GM12878 (cell line): Measurements from ENCODE around the gene VIT. TPM values are rescaled to one million over a fixed set of nuclear protein-coding genes. Genes with fewer than 3 reads are reported as not detected.

ENCODE experiments used
- ATAC-seq: fragments of 200-7000 bp; cut with Tn5 transposase; 3 replicates; pipeline ENCODE4 v1.9.1; 2020; ENCODE audit warnings: mild to moderate bottlenecking, moderate library complexity
- BruUV-seq: library from RNA; stranded (reverse); fragments of 400-500 nt; replicated peaks from 2 replicates; lab custom pipeline; 2021; lab: Mats Ljungman, UMichigan
- CTCF ChIA-PET: fragments of 300-600 bp; sonication (Branson Sonifier 250); formaldehyde crosslinking; extraction: SDS; loops from one replicate; lab custom pipeline; 2021; ENCODE audit warnings: inconsistent platforms; lab: Yijun Ruan, JAX
- POLR2A ChIA-PET: fragments of 350-600 bp; formaldehyde crosslinking; extraction: SDS; loops from one replicate; lab custom pipeline; 2021; ENCODE audit warnings: inconsistent platforms; lab: Charles Lee
- RAD21 ChIA-PET: fragments of 300-600 bp; sonication (Branson Sonifier 250); formaldehyde crosslinking; loops from one replicate; lab custom pipeline; 2023; ENCODE audit warnings: antibody characterized with exemption; ENCODE audit not compliant: unreplicated experiment; lab: Charles Lee
- SMC1A ChIA-PET: fragments of 300-600 bp; sonication (Branson Sonifier 250); formaldehyde crosslinking; loops from one replicate; lab custom pipeline; 2023; ENCODE audit not compliant: unreplicated experiment, uncharacterized antibody; lab: Charles Lee
- DNase-seq: peaks from one replicate; pipeline ENCODE4 v3.0.0-alpha.2; 2011; ENCODE audit warnings: low read depth, low spot score
- FAIRE-seq: peaks from 3 replicates; lab custom pipeline; 2011; peaks lifted over from hg19 to GRCh38; lab: Jason Lieb, UNC
- H2AFZ ChIP-seq: 2 replicates; pipeline ENCODE4 v1.6.0; 2011; ENCODE audit warnings: low read depth, low read length, control low read depth; ENCODE audit not compliant: control insufficient read depth
- H3K27ac ChIP-seq: 2 replicates; pipeline ENCODE4 v1.5.1; 2011; ENCODE audit warnings: control low read depth; ENCODE audit not compliant: control insufficient read depth, insufficient read depth
- H3K27me3 ChIP-seq, 2 experiments: replicated peaks in 1 of 2; 2 replicates each; pipeline versions ENCODE4 v1.6.0 to v1.6.1; 2011; ENCODE audit warnings: low read length in 1 of 2; ENCODE audit not compliant: control insufficient read depth in 2 of 2, insufficient read depth in 2 of 2
- H3K36me3 ChIP-seq, 2 experiments: 2 replicates each; pipeline ENCODE4 v1.5.1; 2011; ENCODE audit warnings: low read length in 1 of 2; ENCODE audit not compliant: control insufficient read depth in 2 of 2, insufficient read depth in 2 of 2
- H3K4me1 ChIP-seq: 2 replicates; pipeline ENCODE4 v1.6.1; 2011; ENCODE audit warnings: mild to moderate bottlenecking, low read length, moderate library complexity, mixed read lengths; ENCODE audit not compliant: control insufficient read depth, insufficient read depth
- H3K4me2 ChIP-seq: 2 replicates; pipeline ENCODE4 v1.6.0; 2011; ENCODE audit warnings: control low read depth; ENCODE audit not compliant: control insufficient read depth, insufficient read depth
- H3K4me3 ChIP-seq: fragments of 200-600 bp; sonication (generic); 2 replicates; pipeline ENCODE4 v1.5.1; 2016
- H3K79me2 ChIP-seq: 2 replicates; pipeline ENCODE4 v1.6.0; 2011; ENCODE audit warnings: low read length; ENCODE audit not compliant: control insufficient read depth, insufficient read depth
- H3K9ac ChIP-seq: 2 replicates; pipeline ENCODE4 v1.8.0; 2011; ENCODE audit warnings: low read length, control low read depth, mixed read lengths; ENCODE audit not compliant: control insufficient read depth, insufficient read depth
- H3K9me3 ChIP-seq: replicated peaks from 3 replicates; pipeline ENCODE4 v1.5.1; 2011; ENCODE audit warnings: mild to moderate bottlenecking, low read length; ENCODE audit not compliant: control insufficient read depth, insufficient read depth
- H4K20me1 ChIP-seq: 2 replicates; pipeline ENCODE4 v1.6.0; 2011; ENCODE audit not compliant: control insufficient read depth, insufficient read depth
- ATF7 ChIP-seq: fragments of 450-650 bp; IDR thresholded peaks from 2 replicates; pipeline ENCODE4 v1.6.1; 2016; ENCODE audit warnings: low read depth, mild to moderate bottlenecking
- BCL11A ChIP-seq: IDR thresholded peaks from 2 replicates; pipeline ENCODE4 v1.6.1; 2011; ENCODE audit warnings: low read depth, low read length
- BMI1 ChIP-seq: fragments of 450-650 bp; IDR thresholded peaks from 2 replicates; pipeline ENCODE4 v1.6.1; 2016; ENCODE audit warnings: mild to moderate bottlenecking, moderate library complexity, borderline replicate concordance
- EED ChIP-seq: sonication (generic); IDR thresholded peaks from 2 replicates; pipeline ENCODE4 v1.6.1; 2016; ENCODE audit warnings: antibody characterized with exemption, low read depth
- ESRRA ChIP-seq: IDR thresholded peaks from 2 replicates; pipeline ENCODE4 v1.6.1; 2012; ENCODE audit warnings: mild to moderate bottlenecking, low read length, improper control_type of control experiment
- FOXK2 ChIP-seq: fragments of 450-650 bp; IDR thresholded peaks from 2 replicates; pipeline ENCODE4 v1.6.1; 2017; ENCODE audit warnings: mild to moderate bottlenecking, moderate library complexity
- GABPA ChIP-seq: IDR thresholded peaks from 2 replicates; pipeline ENCODE4 v1.6.1; 2014; ENCODE audit warnings: antibody characterized with exemption, low read depth, mild to moderate bottlenecking, inconsistent platforms
- HDAC6 ChIP-seq: fragments of 200-600 bp; sonication (generic); IDR thresholded peaks from one replicate; pipeline ENCODE4 v1.8.0; 2017; ENCODE audit warnings: antibody characterized with exemption; ENCODE audit not compliant: unreplicated experiment
- JUNB ChIP-seq: IDR thresholded peaks from 2 replicates; pipeline ENCODE4 v1.6.1; 2016; ENCODE audit warnings: antibody characterized with exemption, mild to moderate bottlenecking
- KAT2A ChIP-seq: conservative IDR thresholded peaks from 2 replicates; pipeline ENCODE4 v1.6.1; 2011; ENCODE audit warnings: low read depth, low read length; ENCODE audit not compliant: control insufficient read depth
- NFYB ChIP-seq: IDR thresholded peaks from 2 replicates; pipeline ENCODE4 v1.6.1; 2011; ENCODE audit warnings: low read depth, mild to moderate bottlenecking, low read length, improper control_type of control experiment, moderate library complexity; ENCODE audit not compliant: insufficient read depth
- RELB ChIP-seq: fragments of 450-650 bp; IDR thresholded peaks from 2 replicates; pipeline ENCODE4 v1.6.1; 2017; ENCODE audit warnings: low read depth, mild to moderate bottlenecking, moderate library complexity
- RFX5 ChIP-seq: IDR thresholded peaks from 2 replicates; pipeline ENCODE4 v1.6.1; 2011; ENCODE audit warnings: low read depth, low read length, improper control_type of control experiment
- SIN3A ChIP-seq: IDR thresholded peaks from 2 replicates; pipeline ENCODE4 v1.6.1; 2012; ENCODE audit warnings: low read depth, low read length, improper control_type of control experiment
- SMAD1 ChIP-seq: fragments of 450-650 bp; IDR thresholded peaks from 2 replicates; pipeline ENCODE4 v1.6.1; 2018; ENCODE audit warnings: mild to moderate bottlenecking, low read depth; ENCODE audit not compliant: partially characterized antibody
- SMARCA5 ChIP-seq: fragments of 450-650 bp; IDR thresholded peaks from 2 replicates; pipeline ENCODE4 v1.6.1; 2017; ENCODE audit warnings: mild to moderate bottlenecking
- TBL1XR1 ChIP-seq: IDR thresholded peaks from 2 replicates; pipeline ENCODE4 v1.6.1; 2012; ENCODE audit warnings: low read depth, low read length, improper control_type of control experiment
- YY1 ChIP-seq: IDR thresholded peaks from 2 replicates; pipeline ENCODE4 v1.6.1; 2011; ENCODE audit warnings: low read depth, mild to moderate bottlenecking, low read length
- ZBED1 ChIP-seq: IDR thresholded peaks from 2 replicates; pipeline ENCODE4 v1.6.1; 2016; ENCODE audit warnings: borderline replicate concordance
- ZNF24 ChIP-seq: fragments of 450-650 bp; IDR thresholded peaks from 2 replicates; pipeline ENCODE4 v1.6.1; 2017; ENCODE audit warnings: antibody characterized with exemption, mild to moderate bottlenecking
- ZNF274 ChIP-seq: IDR thresholded peaks from one replicate; pipeline ENCODE4 v1.8.0; 2011; ENCODE audit not compliant: insufficient read length, insufficient read depth
- WGBS: methylation state at CpG from one replicate; pipeline ENCODE4 v1.1.6; 2016; ENCODE audit warnings: low lambda C conversion rate; ENCODE audit not compliant: insufficient replicate concordance, insufficient coverage; ENCODE audit errors: missing lambda C conversion rate; 5-methylcytosine and 5-hydroxymethylcytosine counted together
- in situ Hi-C: fragments of 300-500 bp; cut with MboI; formaldehyde crosslinking; loops from 9 replicates; pipeline ENCODE4 v1.14.3; 2018; ENCODE audit warnings: mixed read lengths
- intact Hi-C: fragments of 100-400 bp; cut with micrococcal nuclease; formaldehyde crosslinking; loops from one replicate; pipeline ENCODE4 v1.14.2; 2022; ENCODE audit not compliant: unreplicated experiment
- polyA plus RNA-seq, 11 experiments: library from polyadenylated mRNA; depleted of rRNA in 4 of 11; unstranded in 6 of 11; stranded (reverse) in 5 of 11; fragments of >200 nt; fragmentation: Nextera tagmentation in 4 of 11; fragmentation: Illumina TruSeq in 1 of 11; extraction: Ambion mirVana in 4 of 11; extraction: Trizol in 1 of 11; gene quantifications; 1 replicate in 1 of 11; 2 replicates in 10 of 11; pipeline versions ENCODE4 v1.2.1 to v1.2.3, GENCODE V29; 2011 to 2016; ENCODE audit warnings: inconsistent platforms in 2 of 11, missing spikeins in 2 of 11, low read depth in 1 of 11
- total RNA-seq, 4 experiments: library from RNA; depleted of rRNA in 3 of 4; stranded (reverse); fragments of >200 nt in 3 of 4; fragmentation: Illumina TruSeq in 1 of 4; extraction: Trizol in 1 of 4; gene quantifications; 2 replicates each; pipeline versions ENCODE4 v1.2.1 to v1.2.3, GENCODE V29; 2013 to 2021
- TF ChIP-seq, protein P1 (sequence below): fragments of 450-650 bp; formaldehyde crosslinking; IDR thresholded peaks from 2 replicates; pipeline ENCODE4 v1.4.0; 2022; ENCODE audit warnings: mild to moderate bottlenecking, moderate library complexity

VIT gene
- total and polyA plus RNA-seq, 10 of the 15 experiments (the other 5 are each of a cell fraction or from before 2014, with no cell fraction given): 0.05 to 0.14 TPM; not detected in 8

- TF ChIP-seq SMAD1 (no peak), JUNB (no peak), BCL11A (no peak), RFX5 (no peak), FOXK2 (no peak), GABPA (no peak), EED (no peak), BMI1 (no peak), ZNF24 (no peak)
- TF ChIP-seq, all 136 proteins: peak for 0
Observed at GRCh38 chr2:36743954-36744353, 47.4 kb downstream of the VIT start (continued).

DNA sequence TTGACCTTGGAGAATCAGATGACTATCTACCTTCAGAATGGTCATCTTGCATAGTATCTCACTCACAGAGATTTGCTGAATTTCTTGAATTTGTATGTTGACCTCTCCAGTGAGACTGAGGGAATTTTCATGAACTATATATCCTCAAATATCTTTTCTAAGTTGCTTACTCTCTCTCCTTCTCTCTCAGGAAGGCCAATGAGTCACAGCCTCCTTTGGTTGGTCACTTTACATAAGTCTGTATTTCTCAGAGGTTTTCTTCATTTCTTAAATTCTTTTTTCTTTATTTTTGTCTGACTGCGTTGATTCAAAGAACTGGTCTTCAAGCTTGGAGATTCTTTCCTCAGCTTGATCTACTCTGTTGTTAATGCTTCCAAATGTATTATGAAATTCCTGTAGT, 51.7 kb downstream of the VIT start:
- ChIA-PET RAD21 (no interaction called here), SMC1A (interaction anchor here (0.7 kb wide), 1 partner anchor 9 kb away, joined by 3 read pairs; no protein-coding TSS in a partner anchor), CTCF (no interaction called here), POLR2A (no interaction called here)
- no peaks in the 10 kb centered on the region; a peak in 1 of 4 replicates for H3K27me3 ChIP-seq
- H3K36me3 ChIP-seq: no peaks in the 10 kb centered on the region
- no peak overlapping the region for H2AFZ ChIP-seq
- no peak for DNase-seq
- H3K79me2 ChIP-seq: no peaks in the 10 kb centered on the region
- no peaks in the 10 kb centered on the region for H4K20me1 ChIP-seq
- no peaks in the 10 kb centered on the region for H3K4me1 ChIP-seq
- no peak overlapping the region for H3K9ac ChIP-seq
- no peak overlapping the region for H3K4me2 ChIP-seq
- FAIRE-seq: no peak
- in situ Hi-C loops: no loop called here
- 0% methylated on average over 1 of the region's 1 CpG for WGBS
- ATAC-seq: no peak
- H3K4me3 ChIP-seq: no peak overlapping the region
- intact Hi-C loops: no loop called here
- BruUV-seq: no TSS peak
- H3K9me3 ChIP-seq: no peaks in the 10 kb centered on the region
- H3K27ac ChIP-seq: no peak overlapping the region
- TF ChIP-seq RELB (no peak), SMARCA5 (no peak), ESRRA (no peak), YY1 (no peak), NFYB (no peak), SIN3A (no peak), ZBED1 (no peak), ATF7 (no peak), KAT2A (no peak), HDAC6 (no peak), ZNF274 (no peak), TBL1XR1 (no peak)
- TF ChIP-seq, protein P1, sequence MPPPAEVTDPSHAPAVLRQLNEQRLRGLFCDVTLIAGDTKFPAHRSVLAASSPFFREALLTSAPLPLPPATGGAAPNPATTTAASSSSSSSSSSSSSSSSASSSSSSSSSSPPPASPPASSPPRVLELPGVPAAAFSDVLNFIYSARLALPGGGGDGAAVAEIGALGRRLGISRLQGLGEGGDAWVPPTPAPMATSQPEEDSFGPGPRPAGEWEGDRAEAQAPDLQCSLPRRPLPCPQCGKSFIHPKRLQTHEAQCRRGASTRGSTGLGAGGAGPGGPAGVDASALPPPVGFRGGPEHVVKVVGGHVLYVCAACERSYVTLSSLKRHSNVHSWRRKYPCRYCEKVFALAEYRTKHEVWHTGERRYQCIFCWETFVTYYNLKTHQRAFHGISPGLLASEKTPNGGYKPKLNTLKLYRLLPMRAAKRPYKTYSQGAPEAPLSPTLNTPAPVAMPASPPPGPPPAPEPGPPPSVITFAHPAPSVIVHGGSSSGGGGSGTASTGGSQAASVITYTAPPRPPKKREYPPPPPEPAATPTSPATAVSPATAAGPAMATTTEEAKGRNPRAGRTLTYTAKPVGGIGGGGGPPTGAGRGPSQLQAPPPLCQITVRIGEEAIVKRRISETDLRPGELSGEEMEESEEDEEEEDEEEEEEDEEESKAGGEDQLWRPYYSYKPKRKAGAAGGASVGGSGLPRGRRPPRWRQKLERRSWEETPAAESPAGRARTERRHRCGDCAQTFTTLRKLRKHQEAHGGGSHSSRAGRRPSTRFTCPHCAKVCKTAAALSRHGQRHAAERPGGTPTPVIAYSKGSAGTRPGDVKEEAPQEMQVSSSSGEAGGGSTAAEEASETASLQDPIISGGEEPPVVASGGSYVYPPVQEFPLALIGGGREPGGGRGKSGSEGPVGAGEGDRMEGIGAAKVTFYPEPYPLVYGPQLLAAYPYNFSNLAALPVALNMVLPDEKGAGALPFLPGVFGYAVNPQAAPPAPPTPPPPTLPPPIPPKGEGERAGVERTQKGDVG (CRISPR knock-in tag): no peak
